GM19397 (cell line): ENCODE results near the gene BORCS6.

Source experiments
- ATAC-seq: cut with Tn5 transposase; IDR thresholded peaks from one replicate; pipeline ENCODE4 v1.9.1; 2021; ENCODE audit warnings: mild to moderate bottlenecking, moderate library complexity; ENCODE audit not compliant: unreplicated experiment

Gene BORCS6

GRCh38 chr17:8212312-8213180 is 22.6 kb upstream of the BORCS6 start:
- ATAC-seq: no peak

- ATAC-seq: no peak
Observed at GRCh38 chr17:8210761-8211458, 20.9 kb upstream of the BORCS6 start.

GRCh38 chr17:8209907-8210760 is 20.2 kb upstream of the BORCS6 start, which contains the start of gene AURKB:
TSS of gene AURKB (minus strand) at chr17:8210575. CDS start at chr17:8210224, 351 bp downstream.
- ATAC-seq: peak; percentile 71

GRCh38 chr17:8206536-8206935 is 16.6 kb upstream of the BORCS6 start:
- ATAC-seq: no peak

DNA sequence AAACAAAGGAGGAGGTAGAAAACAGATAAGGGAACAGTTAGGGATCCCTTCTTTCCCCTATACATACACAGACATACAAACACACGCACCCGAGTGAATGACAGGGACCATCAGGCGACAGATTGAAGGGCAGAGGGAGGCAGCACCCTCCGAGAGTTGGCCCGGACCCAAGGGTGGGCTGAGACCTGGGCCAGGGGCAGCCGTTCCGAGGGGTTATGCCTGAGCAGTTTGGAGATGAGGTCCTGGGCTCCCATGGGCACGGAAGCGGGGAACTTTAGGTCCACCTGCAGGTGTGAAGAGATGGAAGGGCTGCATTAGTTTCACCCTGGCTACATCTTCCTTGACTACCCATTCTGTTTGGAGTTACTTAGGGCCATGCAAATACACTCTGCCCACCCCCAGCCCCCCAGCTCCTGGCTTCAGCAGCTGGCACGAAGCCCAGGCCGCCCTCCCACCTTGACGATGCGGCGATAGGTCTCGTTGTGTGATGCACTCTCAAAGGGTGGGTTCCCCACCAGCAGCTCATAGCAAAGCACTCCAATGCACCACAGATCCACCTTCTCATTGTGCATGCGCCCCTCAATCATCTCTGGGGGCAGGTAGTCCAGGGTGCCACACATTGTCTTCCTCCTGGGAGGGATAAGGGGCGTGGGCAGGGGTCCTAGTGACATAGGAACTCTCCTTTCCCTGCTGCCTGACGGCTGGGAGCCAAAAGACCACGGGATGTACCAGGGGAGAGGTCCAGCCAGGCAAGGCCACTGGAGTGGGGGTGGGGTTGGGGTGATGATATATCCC is 15.0 kb upstream of the BORCS6 start:
- ATAC-seq: no peak

DNA sequence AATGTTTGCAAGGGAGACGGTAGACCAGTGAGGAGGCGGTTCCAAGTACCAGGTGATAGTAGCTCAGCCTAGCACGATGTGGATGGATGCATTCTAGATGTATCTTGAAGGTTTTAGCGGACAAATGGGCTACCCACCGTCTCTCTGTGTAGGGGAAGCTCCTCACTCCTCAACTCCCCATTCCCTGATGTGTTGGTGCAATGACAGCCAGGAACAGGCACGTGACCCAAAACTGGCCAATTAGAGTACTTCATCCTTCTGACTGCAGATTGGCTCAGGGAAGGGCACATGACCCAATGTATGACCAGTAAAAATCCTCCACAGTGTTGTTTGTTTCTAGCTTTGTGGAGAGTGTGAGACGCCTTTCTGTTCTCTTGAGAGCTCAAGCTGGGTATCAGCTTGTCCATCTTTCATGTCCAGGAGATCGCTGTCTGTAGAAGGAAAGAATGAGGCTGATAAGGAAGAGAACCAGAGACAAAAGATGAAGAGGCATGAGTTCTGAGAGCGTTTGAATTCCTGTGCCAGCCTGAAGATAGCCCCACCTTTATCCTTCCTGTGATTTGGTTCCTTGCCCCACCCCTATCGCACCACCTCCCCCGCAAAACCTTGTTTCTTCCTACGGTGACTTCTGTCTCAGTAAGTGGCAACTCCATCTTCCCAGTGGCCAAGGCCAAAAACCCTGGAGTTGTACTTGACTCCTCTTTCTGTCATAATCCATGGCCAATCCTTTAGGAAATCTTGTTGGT is 2.3 kb upstream of the BORCS6 start:
- no peak for ATAC-seq

- no peak for ATAC-seq
Observed at GRCh38 chr17:8190506-8190905, 526 bp upstream of the BORCS6 start.

GRCh38 chr17:8189041-8189710 is 804 bp downstream of the BORCS6 start:
- peak; percentile 3 for ATAC-seq

DNA sequence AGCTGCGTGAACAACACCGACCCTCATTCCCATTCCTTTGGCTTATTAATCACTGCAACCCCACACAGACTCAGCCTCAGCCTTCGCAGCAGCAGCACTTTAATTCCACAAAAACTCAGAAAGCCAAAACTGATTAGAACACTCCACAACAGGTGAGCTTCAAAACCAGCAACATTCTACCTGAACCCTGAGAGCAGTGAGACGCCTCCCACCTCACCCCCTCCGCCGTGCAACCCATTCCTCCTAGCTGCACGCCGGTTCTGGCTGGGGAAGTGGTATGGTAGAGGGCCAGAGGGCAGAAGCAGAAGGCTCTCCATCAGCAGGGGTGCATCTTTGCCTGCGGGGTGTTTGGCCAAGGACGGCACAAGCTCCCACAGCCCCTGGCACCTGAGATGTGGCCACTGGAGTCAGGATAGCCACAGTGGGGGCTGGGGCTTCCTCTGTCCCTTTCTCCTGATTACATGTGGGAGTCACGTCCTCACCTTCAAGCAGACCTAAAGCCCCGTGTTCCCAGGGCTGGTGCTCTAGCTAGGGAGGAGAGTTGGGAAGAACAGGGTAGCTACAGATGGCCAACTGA is 1.6 kb downstream of the BORCS6 start:
- no peak for ATAC-seq

- ATAC-seq: no peak
Observed at GRCh38 chr17:8187517-8188262, 2.3 kb downstream of the BORCS6 start.

DNA sequence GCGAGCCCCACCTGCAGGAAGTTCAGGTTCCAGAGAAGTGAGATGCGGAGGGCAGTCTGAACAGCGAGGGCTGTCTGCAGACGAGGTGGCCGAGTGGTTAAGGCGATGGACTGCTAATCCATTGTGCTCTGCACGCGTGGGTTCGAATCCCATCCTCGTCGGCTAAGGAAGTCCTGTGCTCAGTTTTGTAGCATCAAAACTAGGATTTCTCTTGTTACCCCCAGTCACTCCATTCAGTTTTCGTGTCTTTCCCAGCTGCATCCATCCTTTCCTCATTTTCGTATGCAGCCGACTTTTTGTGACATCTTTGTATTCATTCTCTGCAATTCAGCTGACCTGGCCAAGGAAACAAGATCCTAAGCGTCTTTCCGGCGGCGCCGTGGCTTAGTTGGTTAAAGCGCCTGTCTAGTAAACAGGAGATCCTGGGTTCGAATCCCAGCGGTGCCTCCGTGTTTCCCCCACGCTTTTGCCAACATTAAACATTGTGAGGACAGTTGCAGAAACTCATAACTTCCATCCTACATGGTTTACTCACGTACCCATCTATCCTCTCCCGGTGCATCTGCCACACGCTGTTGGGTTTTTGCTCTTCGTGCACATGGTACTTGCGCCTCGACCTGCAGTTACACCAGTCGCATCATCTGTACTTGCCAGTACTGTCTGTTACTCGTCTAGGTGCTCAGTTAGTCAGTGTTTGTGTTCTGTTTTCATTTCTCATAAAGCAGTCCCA is 3.0 kb downstream of the BORCS6 start:
- no peak for ATAC-seq

DNA sequence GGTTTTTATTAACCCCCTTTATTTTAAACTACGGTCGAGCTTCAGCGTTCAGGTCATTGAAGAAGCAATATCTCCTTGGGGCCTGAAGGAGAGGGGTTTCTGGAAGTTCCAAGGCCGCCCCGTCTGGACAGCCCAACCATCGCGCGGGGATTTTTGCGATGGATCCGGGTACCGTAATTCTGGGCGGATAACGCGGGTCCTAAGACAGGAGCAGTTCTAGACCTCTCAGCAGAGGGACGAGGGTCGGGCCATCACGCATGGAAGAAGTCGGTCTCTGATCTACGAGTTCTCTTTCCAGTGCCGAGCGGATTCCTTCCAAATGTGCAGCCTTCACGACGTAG is 3.6 kb downstream of the BORCS6 start:
- ATAC-seq: no peak

- ATAC-seq: no peak
Observed at GRCh38 chr17:8185582-8186445, 4.2 kb downstream of the BORCS6 start.

DNA sequence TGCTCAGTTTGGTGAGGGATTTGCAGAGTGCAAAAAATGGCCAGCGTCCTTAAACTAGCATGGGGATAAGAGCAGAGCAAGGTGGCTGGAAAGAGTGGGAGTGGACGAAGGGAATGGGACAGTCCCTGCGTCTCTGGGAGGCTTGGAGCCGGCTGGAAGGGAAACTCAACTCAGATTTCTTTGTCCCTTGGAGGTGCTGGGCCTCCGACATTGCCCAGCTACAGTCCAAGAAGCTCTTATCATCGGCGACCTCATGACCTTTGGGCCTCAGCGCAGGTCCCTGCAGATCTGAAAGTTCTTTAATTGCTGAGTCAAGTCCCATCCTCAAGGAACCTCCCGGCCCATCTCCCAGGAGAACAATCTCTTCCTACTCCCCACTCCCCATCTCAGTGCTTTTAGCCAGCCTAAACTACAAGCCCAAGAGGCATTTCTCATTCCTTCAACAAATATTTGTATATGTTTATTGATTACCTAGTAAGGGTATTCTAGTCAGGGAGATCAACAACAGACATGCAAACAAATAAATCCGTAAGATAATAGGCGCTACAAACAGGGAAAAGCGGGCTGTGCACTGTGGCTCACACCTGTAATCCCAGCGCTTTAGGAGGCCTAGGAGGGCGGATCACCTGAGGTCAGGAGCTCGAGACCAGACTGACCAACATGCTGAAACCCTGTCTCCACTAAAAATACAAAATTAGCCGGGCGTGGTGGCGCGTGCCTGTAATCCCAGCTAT is 12.8 kb downstream of the BORCS6 start:
- no peak for ATAC-seq

GRCh38 chr17:8176197-8176940 is 13.6 kb downstream of the BORCS6 start, which contains the start of gene TMEM107:
TSS of gene TMEM107 (minus strand) at chr17:8176380. CDS start at chr17:8176286, 94 bp downstream.
- ATAC-seq: peak; percentile 51
